HG03457 (cell line): ENCODE results near the gene PLAGL2.
"Not testable (repeated sequence)": the region's sequence is repeated elsewhere in the genome, so short reads cannot be mapped to it uniquely, and the experiment has no call there.

Experiments used
- ATAC-seq: cut with Tn5 transposase; IDR thresholded peaks from one replicate; pipeline ENCODE4 v1.9.1; 2021; ENCODE audit warnings: moderate number of reproducible peaks; ENCODE audit not compliant: unreplicated experiment

Gene PLAGL2

DNA sequence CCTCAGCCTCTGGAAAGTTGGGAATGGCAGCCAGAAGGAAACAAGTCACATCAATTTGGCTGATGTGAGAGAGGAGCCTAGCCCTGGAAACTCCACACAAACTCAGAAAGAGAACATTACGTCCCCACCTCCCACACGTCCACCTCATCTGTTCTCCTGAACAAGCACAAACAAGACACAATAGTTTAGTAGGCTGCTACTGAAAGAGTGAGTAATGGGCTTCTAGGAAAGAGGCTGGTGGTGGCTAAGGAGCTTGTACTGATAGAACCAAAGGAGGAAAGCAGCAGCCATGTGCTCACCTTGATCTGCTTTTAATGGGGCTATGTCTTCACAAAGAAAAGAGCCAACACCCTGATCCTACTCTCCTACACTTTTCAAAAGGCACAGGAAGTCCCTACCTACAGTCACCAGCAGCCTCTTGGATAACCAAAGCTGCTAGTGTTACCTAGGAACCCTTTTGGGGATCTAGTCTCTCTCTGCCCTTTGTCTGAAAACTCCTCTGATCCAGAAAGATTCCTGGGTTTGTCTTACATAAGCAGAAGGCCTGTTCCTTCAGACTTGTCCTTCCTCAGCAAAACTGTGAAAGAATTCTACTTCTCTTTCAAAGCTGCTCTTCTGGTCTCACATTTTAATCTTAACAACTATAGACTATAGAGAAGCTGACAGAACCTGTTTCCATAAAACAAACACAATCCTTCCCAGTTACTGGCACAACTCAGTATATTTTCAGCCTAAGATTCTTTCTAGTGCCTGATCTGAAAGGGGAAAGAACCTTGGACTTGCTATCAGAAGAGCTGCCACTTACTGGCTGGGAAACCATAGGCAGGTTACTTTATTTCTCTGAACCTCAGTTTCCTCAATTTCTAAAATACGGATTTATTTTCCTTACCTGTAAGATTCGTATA lies 3.1 kb downstream of the PLAGL2 start:
- no peak for ATAC-seq

DNA sequence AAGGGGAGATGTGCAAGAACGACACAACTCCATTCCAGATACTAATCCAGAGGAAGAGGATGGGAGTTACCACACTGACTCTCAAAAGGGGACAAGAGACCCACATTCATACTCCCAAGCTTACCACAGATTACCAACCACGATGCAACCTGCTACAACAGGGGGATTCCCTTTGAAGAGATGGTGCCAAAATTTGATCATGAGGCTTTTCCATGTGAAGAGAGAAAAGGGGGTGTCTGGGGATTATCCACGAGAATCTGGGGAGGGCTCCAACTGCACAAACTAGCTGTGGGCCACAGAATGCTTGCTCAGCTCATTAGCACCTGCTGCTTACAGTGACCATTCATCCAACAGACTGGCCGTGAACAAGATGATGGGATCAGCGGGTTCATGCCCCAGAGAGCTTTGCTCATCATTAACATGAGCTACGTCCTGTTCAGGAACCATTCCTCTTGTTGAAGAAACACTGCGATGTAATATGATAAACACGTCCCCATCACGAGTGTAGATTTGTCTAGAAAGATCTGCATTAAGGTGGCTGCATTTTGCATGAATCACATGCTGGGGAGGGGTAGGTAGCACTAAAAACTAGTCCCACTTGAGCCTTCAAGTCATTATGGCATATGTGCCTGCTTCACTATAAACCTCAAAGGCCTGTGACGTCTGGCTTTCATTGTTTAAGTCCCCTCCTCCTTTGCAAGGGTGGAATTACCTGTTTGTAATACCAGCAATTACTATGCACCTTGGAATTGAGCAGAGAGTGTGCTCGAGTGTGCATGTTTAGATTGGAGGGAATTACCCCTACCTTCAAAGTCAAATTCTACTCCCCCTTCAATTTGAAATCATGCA lies 4.0 kb downstream of the PLAGL2 start:
- ATAC-seq, result no peak

DNA sequence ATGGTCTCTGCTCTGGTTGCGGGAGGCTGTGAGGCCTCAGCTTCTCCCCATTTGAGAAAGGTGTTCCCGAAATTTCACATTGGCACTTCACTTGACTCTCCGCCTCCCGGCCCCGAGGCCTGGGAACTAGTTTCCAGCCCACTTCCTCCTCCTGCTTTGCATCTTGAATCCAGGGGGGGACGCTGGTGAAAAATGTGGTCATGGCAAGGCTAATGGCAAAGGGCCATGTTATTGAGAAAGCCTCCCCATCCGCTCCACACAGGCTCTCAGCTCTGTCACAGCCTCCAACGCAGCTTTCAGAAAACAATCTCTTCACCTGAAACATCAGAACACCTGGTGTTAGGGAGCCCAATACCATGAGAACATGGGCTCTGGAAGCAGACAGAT lies 5.6 kb downstream of the PLAGL2 start:
- ATAC-seq, result no peak

DNA sequence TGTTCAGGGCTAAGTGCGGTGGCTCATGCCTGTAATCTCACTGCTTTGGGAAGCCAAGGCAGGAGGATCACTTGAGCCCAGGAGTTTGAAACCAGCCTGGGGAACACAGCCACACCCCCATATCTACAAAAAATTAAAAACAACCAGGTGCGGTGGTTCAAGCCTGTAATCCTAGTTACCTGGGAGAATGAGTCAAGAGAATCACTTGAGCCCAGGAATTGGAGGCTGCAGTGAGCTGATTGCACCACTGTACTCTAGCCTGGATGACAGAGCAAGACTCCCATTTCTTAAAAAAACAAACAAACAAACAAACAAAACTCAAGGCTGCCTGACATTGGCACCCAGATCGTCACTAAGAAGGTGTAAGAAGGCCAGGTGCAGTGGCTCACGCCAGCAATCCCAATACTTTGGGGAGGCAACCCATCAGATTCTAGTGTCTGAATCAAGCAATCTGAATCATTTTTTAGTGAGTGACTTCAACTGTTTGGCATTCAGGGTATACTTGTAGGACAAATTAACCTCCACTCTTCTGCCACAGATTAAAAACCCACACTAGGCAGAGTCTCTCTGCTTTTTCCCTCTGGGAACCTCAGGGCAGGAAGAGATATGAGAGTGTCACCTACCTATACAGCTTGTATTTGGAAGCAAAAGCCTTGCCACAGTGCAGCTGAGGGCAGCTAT lies 6.1 kb downstream of the PLAGL2 start:
- ATAC-seq, result no peak

DNA sequence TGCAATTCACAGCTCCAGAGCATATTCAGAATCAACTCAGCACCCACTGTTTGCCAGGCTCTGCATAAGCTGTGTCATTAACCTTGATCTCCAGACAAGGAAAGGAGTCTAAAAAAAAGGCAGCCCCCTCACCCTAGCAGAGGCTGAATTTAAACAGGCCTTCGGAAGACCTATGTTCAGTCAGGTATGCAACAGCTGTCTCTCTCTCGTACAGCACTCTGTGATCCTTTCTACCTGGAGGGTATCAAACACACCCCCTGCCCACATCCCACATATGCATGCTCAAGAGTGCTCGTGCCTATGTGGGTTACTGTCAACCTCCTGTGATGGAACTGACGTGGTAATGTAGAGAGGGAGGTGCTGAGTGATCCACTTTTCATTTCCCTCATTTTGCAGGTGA lies 8.5 kb downstream of the PLAGL2 start:
- ATAC-seq, result no peak

DNA sequence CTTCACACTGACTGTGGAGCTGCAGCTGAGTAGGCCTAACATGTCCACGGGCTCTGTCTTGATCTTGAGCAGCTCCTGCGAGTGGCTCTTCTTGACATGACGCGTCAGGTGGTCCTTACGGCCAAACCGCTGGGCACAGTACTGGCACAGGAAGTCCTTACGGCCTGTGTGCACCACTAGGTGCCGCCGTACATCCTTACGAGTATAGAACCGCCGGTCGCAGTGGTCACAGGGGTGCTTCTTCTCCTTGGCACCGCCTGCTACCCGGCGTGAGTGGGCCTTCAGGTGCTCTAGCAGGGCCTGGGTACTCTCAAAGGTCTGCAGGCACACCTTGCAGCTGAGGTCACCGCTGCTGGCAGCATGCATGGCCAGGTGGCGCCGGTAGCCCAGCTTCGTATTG lies 10.4 kb downstream of the PLAGL2 start:
- not testable (repeated sequence) for ATAC-seq

DNA sequence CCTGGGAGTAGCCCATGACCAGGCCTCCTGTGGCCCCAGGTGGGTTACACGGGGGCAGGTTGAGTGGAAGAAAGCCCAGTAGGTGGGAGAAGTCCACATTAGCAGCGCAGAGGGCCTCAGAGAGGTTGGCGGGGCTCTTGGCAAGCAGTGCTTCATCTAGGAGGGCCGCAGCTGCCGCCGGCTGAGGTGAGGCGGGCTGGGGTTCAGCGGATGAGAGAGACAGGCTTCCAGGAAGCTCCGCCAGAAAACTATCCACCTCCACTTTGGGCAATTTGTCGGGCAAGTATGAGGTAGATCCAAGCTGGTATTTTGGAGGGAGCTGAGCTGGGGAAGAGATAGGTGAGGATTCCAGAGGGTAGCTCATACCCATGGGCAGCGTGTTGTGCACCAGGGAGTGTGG lies 10.9 kb downstream of the PLAGL2 start:
- not testable (repeated sequence) for ATAC-seq

DNA sequence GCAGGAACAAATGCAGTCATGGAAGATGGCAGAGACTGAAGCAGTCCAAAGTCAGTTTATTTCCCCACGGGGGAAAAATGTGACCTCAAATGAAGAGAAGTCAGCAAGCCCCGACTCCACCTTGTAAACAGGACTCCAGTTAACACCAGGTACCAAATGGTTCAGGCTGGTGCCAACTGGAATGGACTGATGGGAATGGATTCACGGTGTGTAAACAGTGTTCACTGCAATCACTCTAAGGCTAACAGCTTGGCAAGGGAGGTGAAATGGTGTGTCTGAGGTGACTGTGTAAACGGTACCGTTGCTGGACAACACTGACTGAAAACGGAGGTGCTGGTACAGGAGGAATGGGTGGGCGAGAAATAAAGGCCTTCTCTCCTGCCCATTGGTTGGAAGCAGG lies 12.0 kb downstream of the PLAGL2 start:
- no peak for ATAC-seq

DNA sequence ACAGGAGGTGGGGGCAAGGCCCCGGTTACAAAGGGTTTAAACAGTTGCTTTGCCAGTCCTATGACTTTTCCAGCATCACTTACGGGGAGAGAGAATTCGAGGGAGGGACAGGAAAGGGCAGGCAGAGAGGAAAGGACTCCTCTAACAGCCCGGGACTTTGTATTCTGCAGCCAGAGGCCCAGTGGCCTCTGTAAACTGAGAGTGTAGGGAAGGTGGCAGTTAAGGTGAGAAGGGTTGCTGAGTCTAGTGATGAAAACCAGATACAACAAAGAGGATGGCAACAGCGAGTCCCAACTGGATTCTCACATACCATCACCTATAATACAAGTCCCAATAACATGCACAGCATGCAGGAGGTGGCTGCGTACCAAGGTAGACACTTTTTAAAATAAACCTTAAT lies 13.5 kb downstream of the PLAGL2 start:
- no peak for ATAC-seq

DNA sequence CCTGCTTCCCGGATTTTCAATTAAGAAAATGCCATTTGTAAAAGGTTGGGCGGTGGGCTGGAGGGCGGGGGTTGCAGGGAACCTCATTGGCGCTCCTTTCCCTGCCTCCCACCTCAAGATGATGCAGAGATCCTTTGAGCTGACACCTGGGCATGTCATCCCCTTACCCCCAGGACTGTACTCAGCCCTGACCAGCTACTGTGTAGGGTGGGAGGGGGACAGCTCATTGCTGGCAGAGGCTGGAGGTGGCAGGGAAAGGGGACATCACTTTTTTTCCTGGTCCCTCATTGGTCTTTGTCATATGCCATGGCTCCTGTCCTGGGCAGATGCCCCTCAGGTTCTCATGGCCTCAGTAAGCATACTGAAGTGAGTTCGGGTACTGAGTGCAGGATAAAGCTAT lies 14.2 kb downstream of the PLAGL2 start:
- not testable (repeated sequence) for ATAC-seq

DNA sequence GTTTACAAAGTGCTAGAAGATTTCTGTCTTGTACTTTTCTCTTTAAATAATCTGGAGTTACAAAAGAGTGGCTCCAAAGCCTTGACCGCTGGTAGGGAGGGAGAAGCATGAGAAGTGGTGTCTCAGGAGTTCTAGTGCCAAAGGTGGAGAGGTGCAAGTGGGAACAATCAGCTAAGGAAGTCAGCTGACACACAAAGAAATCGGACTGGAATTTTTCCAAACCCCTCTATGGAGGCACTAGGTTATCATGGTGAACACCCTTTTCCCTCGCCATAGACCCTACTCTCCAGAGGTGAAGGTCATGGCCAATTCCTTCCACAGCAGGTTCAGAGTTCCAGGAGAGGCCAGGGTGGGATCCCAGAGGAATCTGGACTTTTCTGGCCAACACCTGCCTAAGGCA lies 14.8 kb downstream of the PLAGL2 start:
- ATAC-seq, result no peak

DNA sequence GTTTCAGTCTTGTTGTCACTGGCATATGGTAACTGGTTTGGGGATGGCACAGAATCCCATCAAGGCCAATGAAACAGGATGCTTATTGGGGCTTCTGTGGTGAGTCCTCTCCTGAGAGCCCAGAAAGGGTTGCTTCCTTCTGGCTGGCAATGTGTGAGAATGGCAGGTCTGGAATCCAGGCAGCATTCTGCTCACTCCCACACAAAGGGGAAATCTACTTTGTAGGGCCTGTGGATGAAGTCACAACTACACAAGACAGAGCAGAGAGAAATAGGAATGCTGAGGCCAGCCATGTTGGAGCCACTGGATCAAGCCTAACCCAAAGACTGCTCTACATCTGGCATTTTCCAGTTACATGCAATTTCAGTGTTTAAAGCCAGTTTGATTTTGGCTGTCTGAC lies 15.7 kb downstream of the PLAGL2 start:
- no peak for ATAC-seq

DNA sequence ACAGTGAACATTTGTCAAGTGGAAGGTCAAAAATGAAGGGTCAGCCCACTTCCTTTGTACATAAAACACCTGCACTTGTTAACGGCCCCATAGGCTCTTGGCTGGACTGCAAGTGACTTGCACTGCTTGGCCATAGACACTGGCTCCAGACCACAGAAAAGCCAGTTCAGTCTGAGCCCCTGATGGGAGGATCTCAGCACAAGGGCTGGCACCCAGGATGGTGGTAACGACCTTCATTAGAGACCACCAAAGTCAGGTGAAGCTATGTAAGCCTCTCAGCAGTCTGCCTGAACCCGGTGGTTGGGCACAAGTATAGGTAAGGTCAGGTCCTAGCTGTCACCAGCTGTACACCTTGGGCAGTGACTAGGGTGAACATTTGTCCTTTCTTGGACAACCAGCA lies 16.1 kb downstream of the PLAGL2 start:
- ATAC-seq, result no peak

DNA sequence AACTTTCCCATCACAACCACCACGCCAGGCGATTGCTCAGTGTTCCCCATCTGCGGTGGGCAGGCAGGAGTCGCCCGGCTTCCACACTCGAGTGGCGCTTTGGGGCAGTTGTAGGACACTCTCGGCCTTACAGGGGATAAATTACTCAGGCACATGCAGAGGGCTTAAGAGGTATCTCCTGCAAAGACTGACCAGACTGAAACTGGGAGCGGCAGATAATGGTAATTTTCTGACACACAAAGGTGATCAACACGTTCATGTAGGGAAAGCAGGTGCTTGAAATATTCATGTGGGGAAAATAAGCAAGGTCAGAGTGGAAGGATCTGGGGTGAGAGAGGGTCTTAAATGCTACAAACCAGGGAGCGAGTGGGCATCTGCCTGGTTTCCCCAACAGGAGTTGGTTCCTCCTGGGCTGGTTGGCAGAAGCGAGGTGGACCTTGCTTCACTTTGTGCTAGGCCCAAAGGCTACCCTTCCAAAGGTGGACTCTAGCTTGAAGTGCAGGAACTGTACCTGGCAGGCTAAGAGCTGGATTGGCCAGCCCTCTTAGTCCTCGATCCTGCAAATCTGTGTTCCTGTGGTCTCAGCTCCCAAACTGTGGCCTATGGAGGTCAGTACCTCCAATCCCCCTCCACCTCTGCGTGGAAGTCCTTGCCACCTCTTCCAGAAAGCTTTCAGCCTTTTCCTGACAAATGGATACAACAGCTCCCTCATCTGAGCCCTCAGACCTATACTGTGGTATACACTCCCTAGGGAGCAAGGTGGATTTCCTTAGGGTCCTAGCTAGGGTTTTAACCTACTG lies 16.7 kb downstream of the PLAGL2 start:
- no peak for ATAC-seq

DNA sequence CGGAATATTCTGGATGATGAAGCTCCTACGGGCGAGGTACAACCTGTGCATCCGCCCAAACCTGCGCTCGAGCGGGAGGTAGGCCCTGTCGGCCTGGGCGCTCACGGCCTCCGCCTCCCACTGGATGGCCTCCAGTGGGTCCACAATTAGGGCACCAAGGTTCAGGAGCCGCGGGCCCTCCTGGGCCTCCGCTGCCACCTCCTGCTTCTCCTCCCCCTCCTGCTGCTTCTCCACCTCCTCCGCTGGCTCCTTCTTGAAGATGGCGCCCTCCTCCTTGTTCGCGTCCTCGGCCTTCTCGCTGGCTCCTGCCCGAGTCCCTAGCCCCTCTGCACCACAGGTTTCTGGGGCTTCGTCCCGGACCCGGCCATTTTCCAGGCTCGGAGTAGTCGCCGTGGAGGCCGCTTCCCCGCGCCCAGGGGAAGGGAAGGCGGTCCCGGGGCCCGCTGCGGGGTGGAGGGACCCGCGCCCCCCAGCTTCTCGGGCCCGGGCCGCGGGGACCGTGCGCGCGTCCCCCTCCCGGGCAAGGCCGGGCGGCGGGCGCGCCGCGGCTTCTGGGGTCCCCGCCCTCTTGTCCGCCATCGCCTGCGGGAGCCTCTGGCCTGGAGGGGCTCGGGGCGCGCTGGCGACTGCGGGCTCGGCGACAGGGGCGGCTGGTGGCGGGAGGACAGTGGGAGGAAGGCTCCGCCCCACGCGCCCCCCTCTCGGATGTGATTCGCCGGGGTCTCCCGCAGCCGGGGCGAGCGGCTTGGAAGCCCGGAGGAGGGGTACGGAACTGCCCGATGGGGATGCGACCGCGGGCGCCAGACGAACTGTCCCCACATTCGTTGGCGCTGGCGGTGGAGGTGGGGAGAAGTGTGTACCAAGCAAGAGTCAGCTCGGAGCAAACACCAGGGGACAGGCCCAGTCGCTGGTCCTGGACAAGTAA lies 17.6 kb downstream of the PLAGL2 start:
- ATAC-seq, result no peak

DNA sequence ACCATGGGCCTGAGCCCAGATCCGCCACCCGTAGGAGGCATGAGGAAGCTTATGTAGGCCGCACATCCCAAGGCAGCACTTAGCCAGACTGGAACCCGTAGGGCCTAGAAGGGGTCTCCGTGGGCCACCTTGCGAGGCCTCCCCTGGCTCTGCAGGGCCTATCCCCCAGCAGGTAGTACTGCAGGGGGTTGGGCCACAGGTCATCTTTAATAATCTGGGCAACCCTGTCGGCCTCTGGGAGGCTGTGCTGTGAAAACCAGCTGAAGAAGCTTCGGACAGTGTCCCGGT lies 18.5 kb downstream of the PLAGL2 start:
- ATAC-seq, result no peak

DNA sequence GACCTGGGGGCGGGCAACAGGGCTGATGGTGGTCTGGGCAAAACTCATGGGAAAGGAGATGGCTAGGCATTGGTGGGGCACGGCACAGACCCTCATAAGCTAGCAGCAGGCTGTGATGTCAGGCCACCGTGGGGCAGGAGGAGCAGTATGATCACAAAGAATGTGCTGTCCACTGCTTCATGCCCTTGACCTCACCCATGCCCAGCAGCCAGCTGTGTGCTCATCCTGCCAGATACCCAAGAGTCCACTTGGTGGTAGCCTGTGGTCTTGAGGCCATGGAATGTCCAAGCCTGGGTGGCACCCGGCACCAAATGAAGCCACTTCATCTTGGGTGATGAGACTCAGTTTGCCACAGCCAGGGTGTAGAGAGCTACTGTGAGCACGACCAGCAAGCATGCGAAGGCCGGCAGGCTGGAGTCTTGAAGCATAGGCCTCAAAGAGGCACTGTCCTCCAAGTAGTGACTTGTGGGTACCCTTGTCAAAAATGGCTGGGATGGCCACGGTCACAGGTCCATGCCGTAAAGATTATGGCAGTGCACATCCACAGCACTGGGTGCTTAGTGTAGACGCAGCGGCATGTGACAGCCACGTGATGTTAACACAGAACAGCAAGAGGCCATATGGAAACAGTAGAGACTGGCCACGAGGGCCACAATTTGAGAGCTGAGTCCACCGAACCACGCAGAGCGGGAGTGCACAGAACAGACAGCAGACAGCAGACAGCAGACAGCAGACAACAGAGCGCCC lies 19.0 kb downstream of the PLAGL2 start:
- ATAC-seq, result no peak

DNA sequence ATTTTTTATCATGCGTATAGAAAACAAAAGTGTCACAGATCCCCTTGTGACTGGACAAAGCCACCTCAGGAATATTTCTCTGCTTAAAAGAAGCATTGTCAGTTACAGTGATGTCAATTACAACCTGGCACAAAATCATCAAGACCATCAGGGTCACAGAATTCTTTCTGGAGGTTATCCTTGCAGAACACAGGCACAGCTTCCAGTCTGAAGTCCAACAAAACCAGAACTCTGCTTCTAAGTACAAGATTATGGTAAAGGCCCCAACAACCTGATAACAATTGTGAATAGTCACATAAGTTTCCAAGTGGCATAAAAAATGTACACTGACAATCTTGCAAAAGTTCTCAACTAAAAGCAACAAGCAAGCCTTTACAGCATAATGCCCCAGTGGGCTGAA lies 21.0 kb downstream of the PLAGL2 start:
- no peak for ATAC-seq

DNA sequence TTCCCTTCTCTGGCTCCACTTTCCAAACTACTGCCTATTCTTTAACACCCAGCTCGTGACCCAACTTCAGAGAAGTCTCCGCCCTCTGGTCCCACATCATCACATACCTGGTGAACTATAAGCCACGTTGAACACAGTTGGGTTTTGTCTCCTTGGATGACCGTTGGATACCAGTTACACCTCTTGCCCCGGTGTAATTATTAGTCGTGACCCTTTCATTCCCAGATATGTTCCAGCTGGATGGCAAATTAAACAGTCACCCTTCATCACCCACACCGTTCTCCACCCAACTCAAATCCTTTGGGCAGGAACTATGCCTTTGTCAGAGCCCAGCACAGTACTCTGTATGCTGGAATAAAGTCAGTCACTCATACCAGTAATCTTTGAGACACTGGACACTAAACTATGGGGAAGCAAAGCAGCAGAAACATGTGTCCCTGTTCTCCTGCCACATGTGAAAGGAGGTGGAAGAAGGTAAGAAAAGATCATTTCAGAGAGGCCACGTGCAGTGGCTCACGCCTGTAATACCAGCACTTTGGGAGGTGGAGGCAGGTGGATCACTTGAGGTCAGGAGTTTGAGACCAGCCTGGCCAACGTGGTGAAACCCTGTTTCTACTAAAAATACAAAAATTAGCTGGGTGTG lies 22.5 kb downstream of the PLAGL2 start:
- no peak for ATAC-seq
